Stimulated activated CD8-positive, alpha-beta memory T cell treated with anti-CD3 and anti-CD28 coated beads, Interleukin-7, amount 100 ng/mL, for 4 hours (primary cell): ENCODE data around the gene C14orf132.

Experiments
- DNase-seq, 2 donors: peaks; one replicate each; pipeline ENCODE4 v3.0.0-alpha.2; 2020; ENCODE audit warnings: low read depth in 2 of 2

Gene C14orf132

DNA sequence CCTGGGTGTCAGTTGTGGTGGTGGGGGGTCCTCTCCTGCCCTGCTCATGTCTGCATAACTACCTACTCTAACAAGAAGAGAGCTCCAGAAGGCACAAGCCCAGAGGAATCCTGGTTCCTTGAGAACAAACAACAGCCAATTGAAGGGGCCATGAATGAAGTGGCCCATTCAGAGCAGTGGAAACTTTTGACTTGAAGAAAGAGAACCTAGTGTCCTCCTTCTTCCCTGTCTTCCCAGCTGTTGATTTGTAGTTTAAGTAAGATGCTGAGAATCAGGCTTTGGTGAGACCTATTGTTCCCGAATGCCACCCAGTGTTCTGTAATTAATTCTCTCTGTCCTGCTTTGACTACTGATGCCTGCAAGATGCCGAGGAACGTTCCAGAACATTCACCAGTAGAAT, 79.2 kb downstream of the C14orf132 start:
- no peak for DNase-seq

DNA sequence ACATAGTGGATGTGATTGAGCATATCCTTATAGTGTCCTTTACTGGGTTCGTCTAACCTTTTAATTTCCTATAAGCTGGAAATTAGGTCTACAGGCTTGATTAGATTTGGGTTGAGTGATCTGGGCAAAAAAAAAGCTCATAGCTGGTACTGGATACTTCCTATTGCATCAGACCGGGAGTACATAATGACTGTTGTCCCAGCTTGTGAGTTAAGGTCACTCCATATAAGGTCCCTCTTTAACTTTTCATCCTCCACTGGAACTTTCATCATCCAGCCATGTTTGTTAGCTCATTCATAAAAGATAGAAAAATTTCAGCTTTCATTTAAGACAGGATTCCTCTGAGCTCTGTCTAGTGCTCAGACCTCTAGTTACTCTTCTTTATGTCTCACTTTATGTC, 80.8 kb downstream of the C14orf132 start:
- DNase-seq = no peak

DNA sequence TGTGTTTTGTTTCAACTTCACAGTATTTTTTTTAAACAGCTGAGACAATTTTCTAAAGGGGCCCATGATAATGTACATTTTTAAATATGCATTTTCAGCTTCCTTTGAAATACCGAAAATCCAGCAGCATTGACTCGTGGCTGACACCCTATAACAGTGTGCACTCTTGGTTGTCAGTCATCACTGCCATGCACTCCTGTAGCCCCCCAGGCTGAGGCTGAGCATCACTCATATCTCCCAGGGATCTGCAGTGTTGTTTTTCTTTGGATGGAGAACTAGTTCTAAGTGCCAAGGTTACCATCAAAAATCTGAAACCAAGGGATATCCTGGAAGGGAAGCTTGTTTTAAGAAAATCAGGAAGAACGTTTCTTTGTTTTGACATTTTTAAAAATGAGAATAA, 81.2 kb downstream of the C14orf132 start:
- no peak for DNase-seq

DNA sequence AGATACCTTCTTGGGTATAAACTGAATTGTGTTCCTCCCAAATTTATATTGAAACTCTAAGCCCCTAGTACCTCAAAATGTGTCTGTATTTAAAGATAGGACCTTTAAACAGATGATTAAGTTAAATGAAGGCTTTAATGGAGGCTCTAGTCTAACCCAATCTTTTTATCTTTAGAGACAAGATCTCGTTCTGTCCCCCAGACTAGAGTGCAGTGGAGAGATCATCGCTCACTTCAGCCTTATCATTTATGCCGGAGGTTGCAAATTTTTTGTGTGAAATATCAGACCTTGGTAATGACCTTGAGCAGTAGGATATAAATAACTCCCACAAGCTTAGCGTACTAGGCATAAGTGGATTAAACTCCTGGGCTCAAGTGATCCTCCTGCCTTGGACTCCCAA, 81.8 kb downstream of the C14orf132 start:
- no peak for DNase-seq

DNA sequence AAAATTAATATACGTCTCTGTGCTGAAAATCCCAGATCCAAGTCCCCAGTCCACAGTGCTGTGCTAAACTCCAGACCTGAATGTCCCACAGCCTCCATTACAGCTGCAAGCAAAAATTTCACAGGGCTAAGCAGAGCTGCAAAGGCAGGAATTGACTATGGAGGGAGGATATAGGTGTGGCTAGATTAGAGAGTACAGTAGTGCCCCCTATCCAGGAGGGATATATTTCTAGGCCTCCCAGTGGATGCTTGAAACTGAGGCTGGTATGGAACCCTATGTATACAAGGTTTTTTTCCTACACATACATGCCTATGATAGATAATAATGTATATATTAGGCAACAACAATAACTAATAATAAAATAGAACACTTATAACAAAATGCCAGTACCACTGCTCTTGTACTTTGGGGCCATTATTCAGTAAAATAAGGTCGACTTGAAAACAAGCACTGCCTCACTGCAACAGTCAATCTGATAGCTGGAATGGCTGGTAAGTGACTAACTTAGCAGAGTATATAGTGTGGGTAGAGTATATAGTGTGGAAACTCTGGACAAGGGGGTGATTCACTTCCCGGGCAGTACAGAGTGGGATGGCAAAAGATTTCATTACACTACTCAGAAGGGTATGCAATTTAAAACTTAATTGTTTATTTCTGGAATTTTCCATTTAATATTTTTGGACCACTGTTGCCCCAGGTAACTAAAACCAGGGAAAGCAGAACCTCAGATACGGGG, 82.7 kb downstream of the C14orf132 start:
- no peak for DNase-seq

DNA sequence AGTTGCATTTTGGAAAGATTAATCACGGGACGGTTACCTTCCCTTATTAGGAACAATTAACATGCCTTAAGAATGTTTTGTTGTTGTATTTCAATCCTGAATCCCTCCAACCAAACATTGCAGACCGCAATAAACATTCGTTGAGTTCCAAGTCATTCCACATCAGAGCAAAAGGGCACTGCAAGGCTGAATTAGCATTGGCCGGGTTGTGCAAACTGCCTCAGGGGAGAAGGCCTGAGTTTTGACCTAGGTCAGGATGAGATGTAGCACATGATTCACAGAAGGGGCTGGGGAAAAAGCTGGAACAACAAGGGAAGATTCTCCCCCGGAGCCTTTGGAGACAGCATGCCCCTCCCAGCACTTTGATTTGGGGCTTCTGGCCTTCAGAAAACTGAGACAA, 83.3 kb downstream of the C14orf132 start:
- no peak for DNase-seq

DNA sequence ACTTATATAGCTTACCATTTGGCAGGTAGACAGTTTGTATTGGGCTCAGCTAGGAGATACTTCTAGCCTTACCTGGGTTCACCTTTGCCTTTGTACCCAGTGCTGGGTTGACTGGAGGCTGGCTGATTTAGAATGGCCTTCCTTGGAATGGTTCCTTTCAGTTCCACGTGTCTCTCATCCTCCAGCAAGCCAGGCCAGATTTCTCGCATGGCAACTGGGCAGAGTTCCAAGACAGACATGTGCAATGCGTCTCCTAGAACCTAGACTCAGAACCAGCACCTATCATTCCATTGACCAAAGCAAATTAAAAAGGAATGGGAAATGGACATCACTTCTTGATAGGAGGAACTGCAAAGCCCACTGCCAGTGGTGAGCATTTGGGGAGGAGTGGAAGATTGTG, 86.4 kb downstream of the C14orf132 start:
- DNase-seq = no peak

DNA sequence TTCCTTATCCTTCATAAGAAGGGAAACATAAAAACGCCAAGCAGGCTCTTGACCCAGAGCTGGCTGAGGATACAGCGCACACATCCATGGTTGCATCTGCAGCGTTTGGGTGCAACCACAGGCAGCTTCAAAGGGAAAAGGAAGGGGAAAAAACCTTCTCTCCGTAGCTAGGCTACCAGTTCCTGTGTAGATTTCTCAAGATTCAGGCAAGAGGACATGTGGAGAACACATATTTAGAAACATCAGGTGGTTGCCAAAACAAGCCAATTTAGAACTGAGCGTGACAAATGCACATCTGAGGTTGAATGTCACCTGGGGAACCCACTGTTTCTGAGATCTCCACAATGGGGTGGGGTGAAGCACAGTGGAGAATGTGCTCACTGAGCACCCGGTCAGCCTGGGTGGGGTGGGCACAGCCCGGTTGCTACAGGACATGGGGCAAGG, 87.2 kb downstream of the C14orf132 start:
- no peak for DNase-seq

DNA sequence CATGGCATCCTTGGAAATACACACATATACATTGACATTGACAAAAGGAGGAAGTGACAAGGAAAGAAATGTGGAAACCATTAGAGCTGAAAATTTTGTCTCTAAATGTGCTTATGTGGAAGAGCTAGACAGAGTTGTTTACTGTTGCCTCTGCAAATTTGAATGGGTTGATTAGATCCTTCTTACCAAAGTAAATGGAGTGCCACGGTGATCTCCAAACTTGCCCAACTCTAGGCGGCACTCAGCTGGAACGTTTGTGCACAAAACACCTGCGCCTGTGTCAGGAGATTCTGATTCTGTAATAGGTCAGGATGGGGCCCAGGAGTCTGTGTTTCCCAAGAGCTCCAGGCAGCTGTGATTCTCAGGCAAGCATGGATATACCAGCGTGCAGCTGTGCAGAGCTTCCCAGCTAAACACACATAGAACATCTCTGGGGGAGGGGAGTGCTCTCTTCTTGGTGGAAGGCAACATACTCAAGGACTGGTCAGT, 87.7 kb downstream of the C14orf132 start:
- no peak for DNase-seq

DNA sequence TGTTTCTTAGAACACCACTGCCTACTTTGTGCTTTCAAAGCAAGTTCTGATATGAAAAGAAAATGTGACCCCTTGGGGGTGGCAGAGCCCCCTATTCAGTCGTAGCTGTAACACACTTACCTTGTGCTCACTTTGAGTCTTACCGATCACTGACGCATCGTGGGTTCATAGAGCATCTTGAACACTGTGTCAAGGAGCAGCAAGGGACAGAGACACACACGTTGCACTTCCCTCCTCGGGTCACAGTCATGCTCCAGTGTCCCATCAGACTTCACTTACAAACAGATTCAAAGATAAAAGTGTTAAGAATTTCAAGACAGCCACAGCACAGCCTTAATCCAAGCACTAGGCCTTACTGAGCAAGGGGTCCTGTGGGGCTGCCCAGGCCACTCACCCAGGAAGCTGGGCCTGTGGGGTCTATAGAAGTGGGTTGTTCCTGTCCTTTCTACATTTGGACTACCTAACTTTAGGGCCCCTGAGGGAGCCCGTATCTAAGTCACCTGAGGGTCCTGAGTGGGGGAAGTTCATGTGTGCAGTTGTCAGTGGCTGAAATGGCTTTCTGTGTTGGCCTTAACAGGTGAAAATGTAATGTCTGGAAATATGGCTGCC, 90.1 kb downstream of the C14orf132 start:
- DNase-seq = no peak

DNA sequence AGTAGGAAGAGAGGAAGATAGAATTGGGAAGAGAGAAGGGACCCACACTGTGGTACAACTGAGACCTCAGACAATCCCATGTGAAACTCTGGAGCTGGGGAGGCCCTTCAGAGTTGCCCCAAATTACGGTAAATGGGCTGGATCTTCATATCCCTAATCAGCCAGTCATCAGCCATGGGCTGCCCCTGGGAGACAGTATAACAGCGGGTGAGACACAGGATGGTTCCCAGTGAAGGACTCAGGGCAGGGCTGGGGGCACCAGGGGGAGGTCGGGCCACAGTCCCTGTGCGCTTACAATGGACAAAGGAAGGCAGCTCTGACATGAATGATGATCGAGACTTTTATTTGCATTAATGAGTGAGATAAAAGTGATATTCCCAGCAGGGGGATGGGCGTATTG, 91.2 kb downstream of the C14orf132 start:
- no peak for DNase-seq

DNA sequence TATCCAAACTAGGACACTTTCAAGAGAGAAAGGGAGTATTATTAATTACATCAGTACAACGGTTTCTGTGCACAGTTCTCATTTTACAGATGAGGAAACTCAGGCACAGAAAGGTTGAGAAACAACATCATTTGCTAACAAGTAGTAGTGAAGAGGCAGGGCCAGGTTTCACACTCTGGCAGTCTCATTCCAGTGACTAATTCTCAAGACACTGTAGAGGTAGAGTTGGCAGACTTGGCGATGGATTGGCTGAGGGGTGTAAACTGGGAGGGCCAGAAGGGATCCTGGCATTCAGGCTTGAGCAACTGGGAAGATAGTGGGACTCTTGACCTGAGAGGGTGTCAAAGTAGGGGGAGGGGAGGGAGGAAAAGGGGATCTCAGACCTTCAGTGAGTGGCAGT, 91.7 kb downstream of the C14orf132 start:
- no peak for DNase-seq

DNA sequence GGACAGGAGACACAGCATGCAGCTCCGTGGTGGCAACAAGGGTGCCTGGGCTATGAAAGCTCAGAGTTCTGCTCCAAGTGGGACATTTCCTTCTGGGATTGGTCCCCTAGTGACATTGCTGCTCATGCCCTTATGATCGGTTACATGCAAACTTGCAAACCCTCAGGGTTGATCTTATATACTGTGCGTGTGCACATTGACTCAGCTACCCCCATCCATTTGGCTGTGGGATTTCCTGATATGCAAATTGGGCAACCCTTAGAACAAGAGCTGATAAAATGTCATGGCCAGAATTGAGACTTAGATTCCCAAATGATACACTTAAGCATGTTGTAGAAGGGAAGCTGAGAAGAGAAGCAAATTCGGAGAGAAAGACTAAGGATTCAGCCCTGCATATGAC, 92.7 kb downstream of the C14orf132 start:
- no peak for DNase-seq

DNA sequence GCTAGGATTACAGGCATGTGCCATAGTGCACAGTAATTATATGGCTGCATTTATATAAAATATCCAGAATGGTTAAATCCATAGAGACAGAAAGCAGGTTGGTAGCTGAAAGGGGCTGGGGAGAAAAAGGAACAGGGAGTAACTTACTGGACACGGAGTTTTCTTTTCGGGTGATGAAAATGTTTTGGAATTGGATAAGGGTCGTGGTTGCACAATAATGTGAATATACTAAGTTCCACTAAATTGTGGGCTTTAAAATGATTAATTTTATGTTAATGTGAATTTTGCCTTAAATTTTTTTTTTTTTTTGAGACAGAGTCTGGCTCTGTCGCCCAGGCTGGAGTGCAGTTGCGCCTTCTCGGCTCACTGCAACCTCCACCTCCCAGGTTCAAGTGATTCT, 95.3 kb downstream of the C14orf132 start:
- DNase-seq = no peak

DNA sequence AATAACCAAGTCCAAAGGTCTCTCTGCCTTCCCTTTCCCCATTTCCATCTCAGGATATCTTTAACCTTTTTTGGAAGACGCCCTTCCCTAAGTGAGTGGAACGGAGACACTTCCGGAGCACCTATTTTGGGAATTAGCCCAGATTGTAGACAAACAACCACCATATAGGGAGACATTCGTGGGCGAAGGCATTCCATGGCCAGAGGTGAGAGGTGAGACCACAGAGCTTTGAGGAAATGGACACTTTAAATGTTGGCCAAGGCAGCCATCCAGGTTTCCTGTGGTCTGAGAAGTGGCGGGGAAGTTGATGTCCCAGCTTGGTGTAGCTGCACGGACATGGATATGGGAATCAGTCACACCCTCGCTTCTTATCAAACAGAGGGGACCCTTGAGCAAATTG, 96.1 kb downstream of the C14orf132 start:
- no peak for DNase-seq

DNA sequence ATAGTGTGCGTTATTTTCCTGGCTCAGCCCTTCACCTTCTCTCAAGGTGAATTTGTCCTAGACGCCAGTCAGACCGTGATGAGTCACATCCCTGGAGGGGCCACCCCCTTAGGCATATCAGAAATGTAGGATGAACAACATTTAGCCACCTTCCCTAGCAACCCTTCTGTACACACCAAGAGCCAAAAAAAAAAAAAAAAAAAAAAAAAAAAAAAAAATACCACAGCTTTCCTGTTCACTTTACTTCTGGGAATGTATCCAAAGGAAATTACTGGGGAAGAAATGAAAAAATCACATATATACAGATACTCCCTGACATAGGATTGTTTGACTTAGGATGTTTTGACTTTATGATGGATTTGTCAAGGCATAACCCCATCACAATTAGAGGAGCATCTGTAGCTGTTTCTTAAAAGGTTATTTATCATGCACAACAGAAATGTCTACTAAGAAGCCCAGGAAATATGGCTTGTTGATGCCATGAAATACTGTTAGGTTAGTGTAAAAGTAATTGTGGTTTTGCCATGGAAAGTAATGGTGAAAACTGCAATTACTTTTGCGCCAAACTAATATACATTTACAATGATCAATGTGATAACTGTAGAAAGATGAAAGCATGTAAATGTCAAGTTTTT, 97.3 kb downstream of the C14orf132 start:
- no peak for DNase-seq

DNA sequence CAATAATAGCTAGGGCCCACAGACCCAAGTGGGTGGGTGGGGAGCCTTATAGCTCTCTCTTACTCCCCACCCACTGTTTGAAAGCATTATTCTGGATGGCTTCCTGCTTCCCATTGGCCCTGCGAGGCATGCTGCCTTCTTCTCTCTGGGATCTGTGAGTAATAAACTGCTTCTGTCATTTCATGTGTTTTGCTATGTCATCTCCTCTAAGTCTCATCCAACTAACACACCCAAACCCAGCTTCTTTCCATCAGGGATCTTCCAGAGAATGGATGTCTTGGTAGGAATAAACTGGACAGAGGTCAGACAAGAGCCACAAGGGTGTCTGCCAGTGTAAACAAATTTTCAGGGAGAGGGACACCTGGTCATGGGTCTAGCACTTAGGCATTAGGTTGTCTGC, 99.1 kb downstream of the C14orf132 start:
- no peak for DNase-seq

DNA sequence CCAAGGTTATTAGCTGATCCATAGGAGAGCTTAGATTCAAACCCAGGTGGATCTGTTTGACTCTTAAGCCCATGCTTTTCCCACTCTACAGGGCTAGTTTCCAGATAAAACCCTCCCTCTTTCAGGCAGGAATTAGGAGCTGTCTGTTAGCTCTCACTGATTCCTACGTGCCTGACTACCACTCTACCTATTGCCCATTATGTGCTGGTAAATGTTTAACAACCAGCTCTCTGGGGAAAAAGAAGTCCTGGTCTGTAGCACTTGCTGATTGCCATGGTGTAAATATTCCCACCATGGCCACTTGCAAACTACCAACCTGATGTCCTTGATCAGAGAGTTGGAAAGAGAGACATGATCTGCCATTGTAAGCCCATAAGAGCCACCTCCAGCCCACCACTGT, 100.0 kb downstream of the C14orf132 start:
- no peak for DNase-seq

DNA sequence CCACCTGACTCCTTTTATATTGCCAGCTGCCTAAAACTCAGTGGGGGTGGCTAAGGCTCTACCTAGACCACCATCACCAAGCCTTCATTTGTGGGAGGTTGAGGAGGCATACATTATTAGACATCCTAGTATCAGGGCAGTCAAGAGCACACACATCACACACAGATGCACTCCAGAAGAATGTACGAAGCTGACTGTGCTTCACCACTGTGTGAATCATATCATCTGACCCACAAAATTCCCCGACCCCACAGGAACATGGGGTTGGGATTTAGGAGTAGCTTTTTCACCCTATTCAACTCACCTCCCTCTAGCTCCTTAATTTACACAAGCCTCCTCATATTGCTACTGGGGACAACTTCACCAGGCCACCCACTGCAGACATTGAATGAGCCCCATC, 100.7 kb downstream of the C14orf132 start:
- no peak for DNase-seq

DNA sequence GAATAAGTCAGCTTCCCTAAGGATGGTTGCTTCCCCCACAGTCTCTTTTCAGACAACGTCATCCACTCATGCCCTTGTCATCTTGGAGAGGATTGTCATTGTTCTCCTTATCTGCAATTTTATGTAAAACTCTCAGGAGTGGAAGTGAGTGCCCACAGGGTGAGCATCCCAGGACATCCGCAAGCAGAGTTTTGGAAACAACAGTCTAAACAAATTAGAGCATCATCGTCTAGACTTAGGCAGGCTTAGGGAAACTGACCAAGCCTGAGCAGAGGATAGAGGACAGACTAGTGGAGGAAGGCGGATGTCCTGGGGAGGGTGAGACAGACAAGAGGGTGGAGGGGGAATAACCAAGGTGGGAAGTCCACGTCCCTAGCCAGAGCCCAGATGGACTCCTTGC, 101.8 kb downstream of the C14orf132 start:
- no peak for DNase-seq
